DND-41 (cell line): ENCODE results near the gene ZNF521.

Experiments
- ATAC-seq: fragments of 200-7000 bp; cut with Tn5 transposase; 3 replicates; pipeline ENCODE4 v1.9.1; 2021; ENCODE audit warnings: low read depth; ENCODE audit not compliant: insufficient read depth
- DNase-seq: peaks from one replicate; pipeline ENCODE4 v3.0.0-alpha.2; 2020
- H2AFZ ChIP-seq: 2 replicates; pipeline ENCODE4 v1.6.0; 2012; ENCODE audit warnings: low read depth, low read length
- H3K27ac ChIP-seq: 2 replicates; pipeline ENCODE4 v1.5.1; 2012; ENCODE audit warnings: low read length, inconsistent platforms
- H3K27me3 ChIP-seq: fragments of 200-600 bp; sonication (generic); 2 replicates; pipeline ENCODE4 v1.6.0; 2012; ENCODE audit warnings: low read length, mild to moderate bottlenecking, inconsistent platforms; ENCODE audit not compliant: insufficient read depth, poor library complexity
- H3K36me3 ChIP-seq: 2 replicates; pipeline ENCODE4 v1.5.1; 2012; ENCODE audit warnings: low read length, inconsistent platforms; ENCODE audit not compliant: insufficient read depth
- H3K4me1 ChIP-seq: 2 replicates; pipeline ENCODE4 v1.5.1; 2012; ENCODE audit warnings: mild to moderate bottlenecking, low read length; ENCODE audit not compliant: insufficient read depth
- H3K4me2 ChIP-seq: 2 replicates; pipeline ENCODE4 v1.6.0; 2012; ENCODE audit warnings: mild to moderate bottlenecking, moderate library complexity, low read length, inconsistent platforms; ENCODE audit not compliant: insufficient read depth
- H3K4me3 ChIP-seq, 2 experiments: fragments of 200-600 bp in 1 of 2; shearing (Covaris generic) in 1 of 2; 2 replicates each; pipeline ENCODE4 v1.5.1; 2012 to 2016; ENCODE audit warnings: inconsistent platforms in 2 of 2, low read length in 2 of 2, mild to moderate bottlenecking in 2 of 2, low read depth in 1 of 2, moderate library complexity in 1 of 2
- H3K79me2 ChIP-seq: 2 replicates; pipeline ENCODE4 v1.6.0; 2012; ENCODE audit warnings: low read length, inconsistent platforms; ENCODE audit not compliant: insufficient read depth
- H3K9ac ChIP-seq: 2 replicates; pipeline ENCODE4 v1.6.0; 2012; ENCODE audit warnings: low read depth, mild to moderate bottlenecking, inconsistent platforms, low read length, moderate library complexity
- H3K9me3 ChIP-seq: 2 replicates; pipeline ENCODE4 v1.5.1; 2012; ENCODE audit warnings: low read length, moderate library complexity, mild to moderate bottlenecking, inconsistent platforms; ENCODE audit not compliant: insufficient read depth, severe bottlenecking
- H4K20me1 ChIP-seq: 2 replicates; pipeline ENCODE4 v1.6.0; 2012; ENCODE audit warnings: low read length; ENCODE audit not compliant: insufficient read depth
- CTCF ChIP-seq: IDR thresholded peaks from 2 replicates; pipeline ENCODE4 v1.5.1; 2012; ENCODE audit warnings: borderline replicate concordance, low read length, moderate library complexity, mild to moderate bottlenecking; ENCODE audit not compliant: poor library complexity, severe bottlenecking; ENCODE audit errors: extremely low read depth
- EZH2 ChIP-seq: IDR thresholded peaks from 3 replicates; pipeline ENCODE4 v1.6.1; 2012; ENCODE audit warnings: borderline replicate concordance, low read depth, mild to moderate bottlenecking, moderate library complexity, low read length, inconsistent platforms; ENCODE audit not compliant: severe bottlenecking

ZNF521 gene

GRCh38 chr18:25067275-25068025 is 284.5 kb downstream of the ZNF521 start:
- Histone ChIP-seq H3K36me3 (no peaks in the 10 kb centered on the region), H3K27me3 (peaks cover 2% of the 10 kb centered on the region), H3K79me2 (no peaks in the 10 kb centered on the region), H3K4me2 (no peak overlapping the region), H3K27ac (no peak overlapping the region), H3K4me1 (no peaks in the 10 kb centered on the region), H3K9me3 (no peaks in the 10 kb centered on the region), H4K20me1 (no peaks in the 10 kb centered on the region), H3K4me3 (no peak overlapping the region), H2AFZ (no peak overlapping the region), H3K9ac (no peak overlapping the region)
- TF ChIP-seq CTCF (no peak), EZH2 (no peak)
- no peak for ATAC-seq
- no peak for DNase-seq

GRCh38 chr18:25066516-25066915 is 285.4 kb downstream of the ZNF521 start:
- H3K4me2 ChIP-seq: no peak overlapping the region
- no peaks in the 10 kb centered on the region for H3K36me3 ChIP-seq

GRCh38 chr18:25062720-25063119 is 289.2 kb downstream of the ZNF521 start:
- no peak for ATAC-seq
- Histone ChIP-seq H3K4me1 (no peaks in the 10 kb centered on the region), H3K9ac (no peak overlapping the region), H3K79me2 (no peaks in the 10 kb centered on the region), H3K9me3 (no peaks in the 10 kb centered on the region), H3K36me3 (no peaks in the 10 kb centered on the region), H3K4me2 (no peak overlapping the region), H2AFZ (no peak overlapping the region), H4K20me1 (no peaks in the 10 kb centered on the region), H3K4me3 (no peak overlapping the region), H3K27me3 (peaks cover 2% of the 10 kb centered on the region), H3K27ac (no peak overlapping the region)
- TF ChIP-seq EZH2 (no peak), CTCF (no peak)
- no peak for DNase-seq

More at GRCh38 chr18:25066516-25066915, 285.4 kb downstream of the ZNF521 start:
- DNase-seq (no peak), ATAC-seq (no peak)
- no peaks in the 10 kb centered on the region for H4K20me1 ChIP-seq
- H3K4me3 ChIP-seq: no peak overlapping the region
- H3K79me2 ChIP-seq: no peaks in the 10 kb centered on the region
- peaks cover 2% of the 10 kb centered on the region for H3K27me3 ChIP-seq
- no peaks in the 10 kb centered on the region for H3K4me1 ChIP-seq
- no peak overlapping the region for H3K9ac ChIP-seq
- H3K9me3 ChIP-seq: no peaks in the 10 kb centered on the region
- no peak overlapping the region for H3K27ac ChIP-seq
- no peak for TF ChIP-seq EZH2
- no peak for TF ChIP-seq CTCF
- no peak overlapping the region for H2AFZ ChIP-seq
